K562 (cell line): ENCODE data around the gene VWA3B. TPM values are rescaled to one million over a fixed set of nuclear protein-coding genes. Genes with fewer than 3 reads are reported as not detected.

Experiments
- ATAC-seq: fragments of 200-7000 bp; cut with Tn5 transposase; 3 replicates; pipeline ENCODE4 v1.9.1; 2020; ENCODE audit warnings: moderate library complexity
- BruUV-seq: library from RNA; stranded (reverse); fragments of 400-500 nt; replicated peaks from 2 replicates; lab custom pipeline; 2021; lab: Mats Ljungman, UMichigan
- CTCF ChIA-PET: fragments of 300-600 bp; formaldehyde crosslinking; extraction: SDS; loops from one replicate; lab custom pipeline; 2021; ENCODE audit warnings: low intra/inter-chr PET ratio; lab: Yijun Ruan, JAX
- POLR2A ChIA-PET: fragments of 300-600, 350-650 bp; sonication (Branson Sonifier 250); formaldehyde crosslinking; extraction: SDS; loops from one replicate; lab custom pipeline; 2021; ENCODE audit warnings: antibody characterized with exemption, inconsistent platforms; lab: Yijun Ruan, JAX
- DNase-seq, 4 experiments: peaks; one replicate each; pipeline versions ENCODE4 v3.0.0 to v3.0.0-alpha.2; 2011 to 2018; ENCODE audit warnings: low spot score in 3 of 4, mixed read lengths in 3 of 4; ENCODE audit errors: extremely low read depth in 1 of 4
- FAIRE-seq: peaks from 2 replicates; lab custom pipeline; 2011; peaks lifted over from hg19 to GRCh38; lab: Jason Lieb, UNC
- H2AFZ ChIP-seq: 2 replicates; pipeline ENCODE4 v1.6.0; 2011; ENCODE audit warnings: low read depth, low read length, control low read depth, inconsistent platforms
- H3K27ac ChIP-seq: fragments of 200-600 bp; 3 replicates; pipeline ENCODE4 v1.8.0; 2011; ENCODE audit warnings: low read depth, mild to moderate bottlenecking, control low read depth, inconsistent platforms, low read length, moderate library complexity, mixed read lengths; ENCODE audit errors: extremely low read depth
- H3K27me3 ChIP-seq, 2 experiments: fragments of 300-600 bp in 1 of 2; 2 replicates in 1 of 2; 3 replicates in 1 of 2; pipeline versions ENCODE4 v1.6.0 to v1.8.0; 2011; ENCODE audit warnings: inconsistent platforms in 2 of 2, low read length in 2 of 2, mild to moderate bottlenecking in 1 of 2, mixed read lengths in 1 of 2, moderate library complexity in 1 of 2; ENCODE audit not compliant: control insufficient read depth in 2 of 2, insufficient read depth in 2 of 2
- H3K36me3 ChIP-seq: fragments of 300-600 bp; 3 replicates; pipeline ENCODE4 v1.8.0; 2011; ENCODE audit warnings: mild to moderate bottlenecking, low read length, inconsistent platforms; ENCODE audit not compliant: control insufficient read depth, insufficient read depth
- H3K4me1 ChIP-seq, 2 experiments: fragments of 200-600 bp in 1 of 2; replicated peaks in 1 of 2; 2 replicates in 1 of 2; 3 replicates in 1 of 2; pipeline versions ENCODE4 v1.5.1 to v1.8.0; 2011; ENCODE audit warnings: inconsistent platforms in 2 of 2, low read length in 2 of 2, mild to moderate bottlenecking in 1 of 2, mixed read lengths in 1 of 2, moderate library complexity in 1 of 2; ENCODE audit not compliant: control insufficient read depth in 2 of 2, insufficient read depth in 2 of 2
- H3K4me2 ChIP-seq: 2 replicates; pipeline ENCODE4 v1.6.1; 2011; ENCODE audit warnings: low read length, control low read depth, inconsistent platforms, mixed read lengths; ENCODE audit not compliant: insufficient read depth
- H3K4me3 ChIP-seq: fragments of 200-600 bp; sonication (generic), shearing (Covaris generic); 2 replicates; pipeline ENCODE4 v1.5.1; 2016; ENCODE audit warnings: control low read depth, inconsistent platforms
- H3K79me2 ChIP-seq: fragments of 200-600 bp; 3 replicates; pipeline ENCODE4 v1.8.0; 2011; ENCODE audit warnings: low read length, inconsistent platforms; ENCODE audit not compliant: control insufficient read depth, insufficient read depth
- H3K9ac ChIP-seq, 2 experiments: 2 replicates each; pipeline versions ENCODE4 v1.6.0 to v1.6.1; 2011; ENCODE audit warnings: low read depth in 2 of 2, low read length in 2 of 2, control low read depth in 1 of 2, inconsistent platforms in 1 of 2, mild to moderate bottlenecking in 1 of 2, mixed read lengths in 1 of 2; ENCODE audit not compliant: insufficient read depth in 1 of 2
- H3K9me1 ChIP-seq: one replicate; pipeline ENCODE4 v1.6.0; 2011; ENCODE audit warnings: inconsistent platforms, mild to moderate bottlenecking, low read length, moderate library complexity; ENCODE audit not compliant: control insufficient read depth, insufficient read depth
- H3K9me3 ChIP-seq: replicated peaks from 2 replicates; pipeline ENCODE4 v1.5.1; 2011; ENCODE audit warnings: low read depth, low read length, inconsistent platforms; ENCODE audit not compliant: control insufficient read depth, insufficient read depth
- H4K20me1 ChIP-seq: replicated peaks from 2 replicates; pipeline ENCODE4 v1.6.1; 2011; ENCODE audit warnings: low read length, inconsistent platforms, mixed read lengths; ENCODE audit not compliant: control insufficient read depth, insufficient read depth
- ETV6 ChIP-seq, 3 experiments: fragments of 150-350 bp in 1 of 3; sonication (generic) in 1 of 3; formaldehyde crosslinking in 1 of 3; IDR thresholded peaks; 2 replicates each; pipeline versions ENCODE4 v1.6.1 to v1.8.0; 2014 to 2022; ENCODE audit warnings: borderline replicate concordance in 2 of 3, low read depth in 2 of 3, antibody characterized with exemption in 1 of 3, low read length in 1 of 3, mild to moderate bottlenecking in 1 of 3, missing genetic modification reagents in 1 of 3
- NCOA2 ChIP-seq, 2 experiments: fragments of 450-650 bp; IDR thresholded peaks; 2 replicates each; pipeline ENCODE4 v1.6.1; 2018; ENCODE audit warnings: mild to moderate bottlenecking in 2 of 2, moderate library complexity in 1 of 2; ENCODE audit not compliant: partially characterized antibody in 2 of 2
- SOX6 ChIP-seq: fragments of 450-650 bp; IDR thresholded peaks from 2 replicates; pipeline ENCODE4 v1.6.1; 2014; ENCODE audit warnings: mild to moderate bottlenecking
- ZBTB1 ChIP-seq: sonication (generic); formaldehyde crosslinking; IDR thresholded peaks from 2 replicates; pipeline ENCODE4 v1.8.1; 2023; ENCODE audit warnings: missing genetic modification reagents, low read depth, mild to moderate bottlenecking, borderline replicate concordance
- ZNF121 ChIP-seq: sonication (generic); formaldehyde crosslinking; conservative IDR thresholded peaks from 2 replicates; pipeline ENCODE4 v1.8.0; 2022; ENCODE audit warnings: missing genetic modification reagents
- ZNF212 ChIP-seq: fragments of 450-650 bp; formaldehyde crosslinking; IDR thresholded peaks from 2 replicates; pipeline ENCODE4 v1.4.0; 2020; ENCODE audit warnings: mild to moderate bottlenecking
- ZNF766 ChIP-seq: fragments of 200-800 bp; sonication (Bioruptor generic); conservative IDR thresholded peaks from 2 replicates; pipeline ENCODE4 v1.6.1; 2016; ENCODE audit warnings: missing genetic modification characterization, missing compliant biosample characterization
- WGBS: fragments of 100-300 bp; shearing (Covaris generic); methylation state at CpG from one replicate; pipeline ENCODE4 v1.1.6; 2016; ENCODE audit warnings: low coverage, mixed read lengths; ENCODE audit not compliant: insufficient coverage; ENCODE audit errors: missing lambda C conversion rate; 5-methylcytosine and 5-hydroxymethylcytosine counted together
- in situ Hi-C: fragments of 300-500 bp; cut with MboI; formaldehyde crosslinking; loops from 4 replicates; pipeline ENCODE4 v1.15.0; 2018; ENCODE audit warnings: inconsistent platforms, mixed read lengths
- intact Hi-C: fragments of 100-400 bp; cut with micrococcal nuclease; formaldehyde crosslinking; loops from 2 replicates; pipeline ENCODE4 v1.14.2; 2022
- polyA plus RNA-seq, 8 experiments: library from polyadenylated mRNA; depleted of rRNA in 4 of 8; stranded (reverse) in 5 of 8; unstranded in 3 of 8; fragments of >200 nt; fragmentation: Nextera tagmentation in 2 of 8; fragmentation: Illumina TruSeq in 1 of 8; extraction: Ambion mirVana in 2 of 8; extraction: Trizol in 1 of 8; gene quantifications; 2 replicates each; pipeline versions ENCODE4 v1.2.1 to v1.2.3, GENCODE V29; 2011 to 2014; ENCODE audit warnings: inconsistent platforms in 1 of 8, missing spikeins in 1 of 8
- total RNA-seq, 7 experiments: library from RNA; depleted of rRNA in 6 of 7; stranded (reverse); fragments of >200 nt in 6 of 7; fragmentation: Illumina TruSeq in 2 of 7; extraction: Trizol in 2 of 7; gene quantifications; 2 replicates each; pipeline versions ENCODE4 v1.2.1 to v1.2.3, GENCODE V29; 2011 to 2021; ENCODE audit warnings: low replicate concordance in 1 of 7

VWA3B gene
- total and polyA plus RNA-seq, 9 of the 15 experiments (the other 6 are each of a cell fraction or from before 2014, with no cell fraction given), result not detected

DNA sequence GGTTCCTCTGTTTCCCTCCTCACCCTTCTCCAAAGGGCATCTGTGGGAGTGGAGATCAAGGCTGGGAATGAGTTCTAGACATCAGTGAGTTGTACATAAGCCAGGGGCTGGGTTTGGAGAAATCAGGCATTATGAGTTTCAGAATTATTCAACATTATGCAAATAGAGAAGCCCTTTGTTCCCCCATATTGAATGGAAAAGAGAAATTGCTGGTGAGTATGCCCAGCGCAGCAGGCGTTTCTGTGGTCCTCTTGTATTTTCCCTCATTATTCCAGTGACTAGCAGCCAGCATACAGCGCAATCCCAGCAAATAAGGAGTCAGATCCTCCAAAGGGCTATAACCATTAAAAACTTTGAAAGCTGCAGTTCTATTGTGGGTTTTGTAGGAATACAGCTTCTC, 94.4 kb downstream of the VWA3B start:
- Histone ChIP-seq H3K4me2 (no peak overlapping the region), H3K27me3 (peaks cover 16 to 51% of the 10 kb centered on the region in 2 experiments), H3K9me3 (no peaks in the 10 kb centered on the region), H3K9me1 (no peaks in the 10 kb centered on the region), H3K79me2 (no peaks in the 10 kb centered on the region), H3K36me3 (no peaks in the 10 kb centered on the region), H2AFZ (no peak overlapping the region), H3K4me3 (no peak overlapping the region), H3K27ac (no peak overlapping the region), H3K4me1 (no peaks in the 10 kb centered on the region), H4K20me1 (no peaks in the 10 kb centered on the region), H3K9ac (no peak overlapping the region)
- ATAC-seq, result no peak
- no peak for FAIRE-seq
- in situ Hi-C loops (no loop called here), intact Hi-C loops (no loop called here)
- TF ChIP-seq SOX6, result no peak
- TF ChIP-seq ZNF212 (CRISPR knock-in tag), result no peak
- TF ChIP-seq ZNF121 (CRISPR knock-in tag), result no peak
- TF ChIP-seq NCOA2 (IDR thresholded peaks at IDR 0.05; ENCODE audit: partially characterized antibody in 2 of 2), result no peak
- no peak for TF ChIP-seq ZBTB1 (CRISPR knock-in tag)
- no peak for TF ChIP-seq ZNF766 (CRISPR knock-in tag)
- no peak for TF ChIP-seq ETV6 (IDR thresholded peaks at IDR 0.05; ENCODE audit: borderline replicate concordance in 1 of 2, low read depth in 2 of 2, low read length in 1 of 2)
- no peak for TF ChIP-seq ETV6 (CRISPR knock-in tag; IDR thresholded peaks at IDR 0.05; ENCODE audit: borderline replicate concordance)
- ChIA-PET POLR2A (interaction anchor here (0.9 to 1.3 kb wide), 2 partner anchors 12 to 16 kb away, joined by 3 to 4 read pairs; no protein-coding TSS in a partner anchor), CTCF (no interaction called here)
- no TSS peak for BruUV-seq
- DNase-seq, result no peak
- 0% methylated on average over 3 of the region's 3 CpGs for WGBS
